Measurements from ENCODE around the gene NOS1AP.

The NOS1AP gene

DNA sequence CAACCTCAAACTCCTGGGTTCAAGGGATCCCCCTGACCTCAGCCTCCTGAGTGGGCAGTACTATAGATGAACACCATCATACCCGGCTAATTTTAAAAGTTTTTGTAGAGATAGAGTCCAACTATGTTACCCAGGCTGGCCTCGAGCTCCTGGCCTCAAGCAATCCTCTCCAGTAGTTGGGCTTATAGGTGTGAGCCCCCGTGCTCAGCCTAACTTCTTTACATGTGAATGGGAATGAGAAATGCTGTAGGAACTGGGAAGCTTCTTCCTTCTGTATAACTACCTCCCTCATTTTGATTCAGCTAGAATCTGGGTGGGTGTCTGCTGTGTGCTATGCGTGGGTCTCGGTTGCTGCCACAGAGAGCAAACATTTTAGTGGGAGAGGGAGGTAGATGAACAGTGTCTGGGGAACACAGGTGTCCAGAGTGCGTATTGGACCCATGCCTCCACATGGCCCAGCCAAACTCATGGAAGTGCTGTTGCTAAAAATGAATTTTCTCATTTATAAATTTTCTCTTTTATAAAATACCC is 150.6 kb downstream of the NOS1AP start:
- DNase-seq (ENCODE audit: low spot score) = no peak

DNA sequence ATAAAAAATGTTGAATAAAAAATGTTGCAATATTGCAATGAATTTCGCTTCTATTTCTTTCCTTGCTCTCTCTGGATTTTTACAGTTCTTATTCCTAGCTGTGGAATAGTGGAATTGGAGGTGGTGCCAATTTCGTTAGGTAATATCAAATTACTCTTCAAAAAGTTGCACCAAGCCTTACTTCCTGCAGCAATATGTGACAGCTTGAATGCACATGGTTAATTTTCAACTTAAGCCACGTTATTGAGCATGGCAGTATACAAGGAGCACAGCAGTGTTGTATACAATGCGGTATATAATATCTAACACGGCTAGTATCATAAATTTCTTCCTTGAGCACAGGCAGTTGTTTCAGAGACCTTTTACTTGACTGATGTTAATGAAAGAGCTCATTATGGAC is 152.5 kb downstream of the NOS1AP start:
- no peak for DNase-seq (ENCODE audit: low spot score)

DNA sequence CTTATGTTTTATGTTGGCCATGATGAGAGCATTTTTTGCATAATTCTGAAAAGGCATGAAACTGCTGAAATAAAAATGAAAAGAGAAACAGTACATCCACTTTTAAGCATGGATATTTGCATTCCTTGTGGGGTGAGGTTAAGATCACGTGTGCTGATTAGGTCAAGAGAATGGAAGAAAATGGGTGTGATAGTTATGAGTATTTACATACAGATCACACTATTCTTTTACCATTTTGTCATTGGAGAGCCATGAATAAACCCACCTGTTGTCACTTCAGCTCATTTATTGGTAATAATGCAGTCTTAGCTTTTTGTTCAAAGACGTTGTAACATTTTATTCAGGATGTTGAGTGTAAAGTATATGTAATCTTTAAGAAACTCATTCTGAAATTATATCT is 153.2 kb downstream of the NOS1AP start:
- no peak for DNase-seq (ENCODE audit: low spot score)

DNA sequence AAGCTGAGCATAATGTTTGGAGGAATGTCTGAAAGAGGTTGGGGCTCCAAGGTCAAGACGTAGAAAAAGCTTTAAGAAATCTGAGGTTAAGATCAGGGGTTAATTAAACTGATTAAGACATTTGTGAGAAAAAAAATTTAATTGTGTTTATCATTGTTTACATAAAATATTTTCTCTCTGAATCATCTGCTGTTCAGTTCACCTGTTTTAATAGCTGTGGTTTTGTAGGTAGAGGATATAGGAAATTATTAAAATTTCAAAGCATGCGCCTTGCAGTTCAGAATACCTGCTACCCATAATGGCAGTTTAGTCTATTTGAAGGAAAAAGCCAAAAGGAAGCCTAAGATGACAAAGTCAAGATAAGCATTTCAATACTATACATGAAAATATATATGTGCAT is 154.0 kb downstream of the NOS1AP start:
- DNase-seq (ENCODE audit: low spot score) = no peak

DNA sequence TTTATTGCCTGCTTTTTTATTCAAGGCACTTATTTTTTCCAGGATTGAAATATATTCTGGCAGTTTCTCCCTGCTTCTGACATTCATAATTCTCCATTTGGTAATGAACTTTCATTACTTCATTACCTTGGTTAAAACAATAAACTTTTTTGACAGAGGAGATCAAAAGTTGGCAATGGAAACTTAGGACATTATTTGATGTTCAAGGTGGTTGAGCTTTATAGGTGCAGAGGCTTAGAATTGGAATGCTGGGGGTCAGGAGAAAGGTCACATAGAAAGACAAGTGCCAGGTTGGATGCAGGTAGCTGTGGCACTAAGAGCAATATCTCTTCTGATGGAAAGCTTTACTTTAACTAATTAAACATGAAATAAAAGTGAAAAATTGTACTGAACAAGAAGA is 154.8 kb downstream of the NOS1AP start:
- no peak for DNase-seq (ENCODE audit: low spot score)

DNA sequence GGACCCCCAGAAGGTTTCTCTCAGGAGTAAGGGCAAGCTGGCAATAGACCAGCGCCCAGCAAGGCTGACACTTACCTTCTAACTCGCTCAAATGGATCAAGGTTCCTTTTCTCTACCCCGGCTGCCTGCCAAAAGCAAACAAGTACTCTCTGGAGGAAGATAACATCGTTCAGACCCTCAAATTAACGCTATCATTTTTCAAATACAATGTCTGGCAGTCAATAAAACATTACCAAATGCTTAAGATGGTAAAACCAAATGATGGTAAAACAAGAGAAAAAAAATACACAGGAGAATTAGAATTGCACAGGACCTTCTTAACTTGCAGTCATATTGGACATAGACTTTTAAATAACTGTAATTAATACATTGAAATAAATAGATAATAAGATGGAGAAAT is 159.1 kb downstream of the NOS1AP start:
- DNase-seq (ENCODE audit: low spot score) = no peak

DNA sequence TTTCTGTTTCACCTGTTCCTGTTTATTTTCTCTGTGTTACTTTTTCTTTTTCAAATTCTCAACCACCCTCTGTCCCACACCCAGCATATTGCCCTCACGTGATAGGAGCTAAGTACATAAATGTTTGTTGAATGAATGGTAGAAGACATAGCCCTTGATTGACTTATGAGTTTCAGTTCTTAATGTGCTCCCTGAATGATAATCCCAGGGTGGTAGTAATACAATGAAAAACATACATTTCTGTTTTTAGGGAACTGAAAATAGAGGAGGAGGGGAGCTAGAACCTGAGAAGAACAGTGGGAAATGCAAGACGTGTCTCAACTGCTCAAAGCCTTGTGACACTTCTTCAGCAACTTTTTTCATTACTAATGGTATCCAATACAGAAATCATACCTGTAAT is 160.1 kb downstream of the NOS1AP start:
- no peak for DNase-seq (ENCODE audit: low spot score)

DNA sequence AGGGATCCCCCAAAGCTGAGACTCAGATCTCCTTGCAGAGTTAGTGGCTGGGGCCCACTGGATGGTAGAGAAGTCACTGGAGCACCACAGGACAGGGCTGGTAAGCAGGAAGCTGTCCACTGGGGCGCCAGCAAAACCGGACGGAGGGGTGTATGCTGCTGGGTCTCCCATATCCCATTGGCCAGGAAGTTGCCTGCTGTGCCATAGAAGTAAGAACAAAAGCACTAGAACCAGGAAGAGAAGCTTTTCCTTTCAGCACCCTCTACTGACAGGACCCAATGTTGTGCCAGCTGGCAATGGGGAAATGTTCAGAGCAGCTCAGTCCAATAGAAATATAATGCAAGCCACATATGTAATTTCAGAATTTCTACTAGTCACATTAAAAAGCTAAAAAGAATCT is 160.6 kb downstream of the NOS1AP start:
- DNase-seq (ENCODE audit: low spot score) = no peak

DNA sequence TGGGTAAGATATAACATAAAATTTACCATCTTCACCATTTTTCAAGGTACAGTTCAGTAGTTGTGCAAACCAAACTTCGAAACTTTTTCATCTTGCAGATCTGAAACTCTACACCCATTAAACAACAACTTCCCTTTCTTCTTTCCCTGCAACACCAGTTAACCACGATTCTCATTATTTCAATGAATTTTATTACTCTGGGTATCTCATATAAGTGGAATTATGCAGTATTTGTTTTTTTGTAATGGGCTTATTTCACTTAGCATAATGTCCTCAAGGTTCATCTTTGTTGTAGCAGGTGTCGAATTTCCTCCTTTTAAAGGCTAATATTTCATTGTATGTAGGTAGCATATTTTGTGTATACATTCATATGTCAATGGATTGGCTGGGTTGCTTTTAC is 161.0 kb downstream of the NOS1AP start:
- DNase-seq (ENCODE audit: low spot score) = no peak

DNA sequence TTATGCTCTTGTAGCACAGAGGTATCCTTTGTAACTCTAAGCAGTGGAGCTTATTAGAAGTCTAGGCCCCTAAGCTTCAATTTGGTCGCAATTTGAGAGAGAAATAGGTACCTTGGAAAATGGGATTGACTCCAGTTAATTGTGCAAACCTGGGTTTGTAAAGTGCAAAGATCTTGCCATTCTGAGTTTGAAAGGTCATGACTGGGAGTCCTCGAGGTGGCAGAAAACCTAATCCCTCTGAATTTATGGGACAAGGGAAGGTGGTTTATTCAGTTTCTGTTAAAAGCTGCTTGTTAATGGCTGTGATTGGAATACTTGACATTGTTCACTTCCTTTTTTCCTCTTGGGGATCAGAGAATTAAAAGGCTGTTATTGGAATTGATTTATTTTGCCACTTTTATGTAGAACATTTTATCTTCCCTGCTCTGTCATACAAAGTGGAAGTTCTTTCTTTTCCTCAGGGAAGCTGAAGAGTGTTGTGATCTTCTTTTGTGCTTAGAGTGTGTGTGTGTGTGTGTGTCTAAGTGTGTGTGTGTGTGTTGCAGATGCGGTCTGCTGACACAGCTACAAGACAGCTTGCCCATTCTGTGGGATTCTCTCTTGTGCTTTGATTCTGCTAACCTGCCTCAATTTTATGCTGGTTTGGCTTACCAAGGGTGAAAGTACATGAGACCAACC is 162.7 kb downstream of the NOS1AP start:
- no peak for DNase-seq (ENCODE audit: low spot score)

DNA sequence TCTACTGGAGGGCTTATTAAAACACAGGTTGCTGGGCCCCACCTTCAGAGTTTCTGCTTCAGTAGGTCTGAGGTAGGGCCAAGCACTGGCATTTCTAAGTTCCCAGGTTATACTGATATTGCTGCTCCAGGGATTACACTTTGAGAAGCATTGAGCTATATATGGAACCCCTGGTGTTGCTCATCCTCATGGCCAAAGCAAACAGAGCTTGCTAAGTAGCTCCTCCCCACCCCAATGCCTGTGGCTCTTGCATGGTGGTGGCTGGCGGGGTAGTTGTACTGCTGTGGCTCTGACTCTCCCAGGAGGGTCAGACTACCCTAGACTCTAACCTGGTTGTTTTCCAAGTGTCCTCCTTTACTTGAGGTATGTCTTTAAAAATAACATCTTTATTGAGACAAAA is 163.6 kb downstream of the NOS1AP start:
- DNase-seq (ENCODE audit: low spot score) = no peak

DNA sequence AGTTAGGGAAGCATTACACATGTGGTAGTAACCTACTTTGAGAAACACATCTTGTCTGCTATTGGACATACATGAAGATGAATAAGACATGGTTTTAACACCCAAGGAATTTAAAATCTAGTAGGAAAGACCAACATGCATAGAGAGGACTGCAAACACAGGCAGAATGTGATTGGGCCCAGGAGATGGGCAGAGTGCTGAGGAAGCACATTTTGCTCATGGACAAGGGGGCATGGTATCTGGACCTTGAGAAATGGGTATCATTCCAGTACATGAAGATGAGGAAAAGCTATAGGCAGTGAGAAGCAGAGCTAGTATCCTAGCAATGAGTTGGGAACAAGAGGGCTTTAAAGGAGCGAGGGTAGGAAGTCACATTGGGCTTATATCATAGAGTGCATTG is 164.4 kb downstream of the NOS1AP start:
- no peak for DNase-seq (ENCODE audit: low spot score)

DNA sequence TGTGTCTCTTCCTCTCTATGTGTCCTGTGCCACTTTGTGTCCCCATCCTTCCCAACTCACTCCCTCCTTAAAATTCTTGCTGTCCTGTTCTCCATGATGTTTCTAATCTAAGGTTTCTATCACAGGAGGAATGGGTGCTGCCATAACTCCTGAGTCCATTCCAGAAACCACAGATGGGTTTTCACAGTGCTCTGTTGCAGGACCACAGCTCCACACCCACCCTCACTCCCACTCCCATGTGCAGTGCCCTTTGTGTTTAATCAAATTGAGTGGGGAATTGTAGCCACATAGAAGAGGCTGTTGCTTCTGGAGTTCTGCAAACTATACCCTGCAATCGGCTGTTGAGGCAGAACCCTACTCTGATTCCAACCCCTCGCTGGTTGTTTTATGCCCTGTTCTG is 165.1 kb downstream of the NOS1AP start:
- no peak for DNase-seq (ENCODE audit: low spot score)

DNA sequence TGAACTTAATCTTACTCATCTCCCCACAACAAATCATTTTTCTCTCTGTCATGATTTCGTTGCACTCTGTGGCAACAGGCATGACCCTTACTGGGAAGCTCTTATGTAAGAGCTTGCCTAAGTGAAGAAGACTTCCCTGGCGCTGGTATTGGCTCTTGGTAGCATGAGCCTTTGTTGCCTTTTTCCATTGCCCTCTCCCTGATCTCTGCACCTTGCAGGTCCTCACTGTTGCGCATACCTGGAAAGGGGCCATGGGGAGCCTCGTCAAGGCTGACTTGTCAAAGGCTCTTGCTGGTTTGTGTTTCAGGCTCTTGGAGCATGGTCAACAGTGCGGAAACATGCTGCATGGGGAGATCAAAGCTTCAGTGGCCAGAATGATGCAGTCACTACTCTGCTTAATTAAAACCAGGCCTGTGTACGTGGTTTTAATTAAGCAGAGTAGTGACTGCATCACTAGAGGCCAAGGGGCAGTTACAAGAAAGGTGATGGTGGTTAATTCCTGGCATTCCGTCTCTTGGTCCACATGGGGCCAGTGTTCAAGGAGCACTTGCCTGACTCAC is 165.8 kb downstream of the NOS1AP start:
- no peak for DNase-seq (ENCODE audit: low spot score)

DNA sequence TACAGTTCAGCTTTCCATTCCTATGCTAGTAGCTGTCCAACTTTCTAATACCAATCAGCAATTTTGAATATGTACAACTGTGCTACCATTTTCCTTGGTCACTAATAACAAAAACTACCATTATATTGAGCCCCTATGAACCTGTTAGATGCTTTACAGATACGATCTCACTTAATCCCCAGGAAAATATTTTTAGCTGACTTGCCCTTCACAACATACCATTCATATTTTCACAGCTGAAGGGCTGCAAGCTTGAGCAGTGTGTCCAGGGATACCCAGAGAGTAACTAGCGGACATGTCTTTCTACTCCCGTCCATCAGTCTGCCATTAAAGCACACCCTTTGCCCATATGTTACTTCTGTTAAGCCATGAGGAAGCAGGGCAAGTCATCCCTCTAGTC is 166.7 kb downstream of the NOS1AP start:
- DNase-seq (ENCODE audit: low spot score) = no peak

DNA sequence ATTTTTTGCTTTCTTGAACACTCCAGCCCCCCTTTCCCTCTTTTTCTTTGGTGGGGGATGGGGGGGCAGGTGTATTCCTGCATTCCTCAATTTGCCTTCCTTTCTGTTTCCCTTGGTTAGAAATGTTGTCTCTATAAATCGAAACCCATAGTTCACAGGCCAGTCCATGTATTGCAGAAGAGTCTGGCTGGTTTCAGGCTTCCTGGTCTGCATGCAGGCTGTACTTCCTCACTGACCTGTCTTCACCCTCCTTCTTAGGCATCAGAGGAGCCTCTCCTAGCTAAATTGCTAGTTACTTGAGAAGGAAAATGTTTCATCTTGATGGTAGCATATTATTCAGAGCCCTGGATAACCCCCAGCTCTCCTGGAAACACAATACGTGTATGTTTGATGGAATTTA is 167.1 kb downstream of the NOS1AP start:
- no peak for DNase-seq (ENCODE audit: low spot score)

DNA sequence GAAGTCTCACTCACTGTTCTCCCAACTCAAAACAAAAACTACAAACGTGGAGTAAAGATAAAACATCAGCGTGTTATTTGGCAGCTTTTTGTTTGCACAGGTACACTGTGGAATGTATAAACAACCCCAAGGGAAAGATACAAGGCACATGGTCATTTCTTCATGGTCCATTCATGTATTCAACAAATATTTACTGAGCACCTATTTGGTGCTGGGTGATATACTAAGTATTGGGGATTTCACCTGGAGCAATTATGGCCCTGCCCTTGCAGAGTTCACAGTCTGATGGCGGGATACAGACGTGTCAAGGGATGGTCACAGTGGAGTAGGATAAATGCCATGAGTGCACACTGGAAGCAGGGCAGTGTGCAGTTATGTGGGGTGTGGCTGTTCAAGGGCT is 171.1 kb downstream of the NOS1AP start:
- no peak for DNase-seq (ENCODE audit: low spot score)

DNA sequence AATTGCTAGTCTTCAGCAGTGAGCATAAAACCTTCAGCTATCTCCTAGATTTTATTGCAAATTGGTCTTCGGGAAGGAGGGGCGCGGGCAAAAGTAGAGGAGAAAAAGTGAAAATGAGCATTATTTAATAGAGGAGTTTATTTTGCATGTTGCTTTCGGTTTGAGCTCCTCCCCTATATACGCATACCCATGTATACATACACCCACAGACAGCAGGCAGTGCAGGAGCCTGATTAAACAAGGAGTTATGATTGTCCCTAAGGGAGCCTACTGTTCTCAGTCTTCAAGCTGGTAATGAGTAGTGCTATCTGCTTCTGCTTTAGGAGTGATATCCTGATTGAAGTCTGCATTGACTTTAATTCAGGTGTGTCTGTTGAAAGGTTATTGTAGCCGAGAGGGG is 173.3 kb downstream of the NOS1AP start:
- DNase-seq (ENCODE audit: low spot score) = no peak

DNA sequence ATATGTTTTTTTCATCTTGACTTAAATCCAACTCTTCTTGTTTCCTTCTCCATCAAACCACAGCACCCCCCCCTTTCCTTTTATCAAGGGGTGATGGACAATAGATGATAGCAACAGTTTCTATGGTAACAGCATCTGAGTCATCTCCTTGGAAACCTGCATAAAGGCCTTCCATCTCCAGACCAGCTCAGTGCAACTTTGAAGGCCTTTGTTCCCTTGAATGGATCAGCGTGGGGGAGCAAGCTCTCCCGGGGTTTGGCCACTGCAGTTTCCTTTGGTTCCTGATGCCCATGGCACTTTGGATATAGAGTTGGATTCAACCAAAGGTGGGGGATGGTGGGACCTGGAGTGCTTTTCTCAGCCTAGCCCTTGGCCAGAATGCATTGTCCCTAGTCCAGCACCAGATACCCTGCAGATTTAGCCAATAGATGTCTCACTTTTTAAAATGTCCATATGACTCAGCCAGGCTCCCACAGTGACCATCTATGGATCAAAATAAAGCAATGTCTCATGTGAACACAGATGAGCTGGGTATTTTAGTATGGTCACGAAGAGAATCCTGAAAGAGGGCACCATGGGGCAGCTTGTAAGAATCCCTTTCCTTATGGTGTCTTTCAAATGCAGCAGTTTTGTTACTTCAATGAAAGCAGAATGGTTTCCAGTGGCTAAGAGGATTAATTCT is 179.5 kb downstream of the NOS1AP start:
- no peak for DNase-seq (ENCODE audit: low spot score)

DNA sequence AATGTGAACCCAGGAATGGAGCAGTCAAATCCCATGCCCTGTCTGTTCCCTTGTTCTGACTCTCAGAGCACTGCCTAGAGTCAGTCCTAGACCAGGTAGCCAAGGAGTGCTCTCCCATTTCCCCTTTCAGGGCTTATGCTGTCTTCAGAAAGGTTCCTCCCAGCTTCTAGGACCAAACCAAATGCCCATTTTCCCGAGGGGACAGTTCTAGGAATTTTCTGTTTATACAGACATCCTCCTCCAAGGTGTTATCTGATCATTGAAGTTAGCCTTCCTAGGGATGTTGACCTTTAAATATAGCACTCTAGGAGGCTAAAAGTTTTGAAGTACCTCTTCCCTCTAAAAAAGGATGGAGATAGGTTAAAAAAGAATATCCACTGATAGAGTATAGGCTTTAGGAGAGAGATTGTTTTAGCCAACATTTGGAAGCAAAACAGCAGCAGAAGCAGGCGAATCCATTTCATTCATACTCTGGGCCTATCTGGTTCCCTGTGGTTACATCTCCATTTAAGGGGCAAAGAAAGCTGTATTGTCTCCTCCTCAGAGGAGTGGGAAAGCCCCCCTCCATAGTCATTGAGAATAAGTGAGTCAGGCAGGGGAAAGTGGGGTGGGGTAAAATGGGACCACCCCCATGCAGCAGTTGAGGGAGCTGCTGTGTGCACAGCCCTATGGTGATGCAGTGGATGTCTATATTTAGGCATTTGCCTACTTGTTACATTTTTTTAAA is 180.7 kb downstream of the NOS1AP start:
- no peak for DNase-seq (ENCODE audit: low spot score)

DNA sequence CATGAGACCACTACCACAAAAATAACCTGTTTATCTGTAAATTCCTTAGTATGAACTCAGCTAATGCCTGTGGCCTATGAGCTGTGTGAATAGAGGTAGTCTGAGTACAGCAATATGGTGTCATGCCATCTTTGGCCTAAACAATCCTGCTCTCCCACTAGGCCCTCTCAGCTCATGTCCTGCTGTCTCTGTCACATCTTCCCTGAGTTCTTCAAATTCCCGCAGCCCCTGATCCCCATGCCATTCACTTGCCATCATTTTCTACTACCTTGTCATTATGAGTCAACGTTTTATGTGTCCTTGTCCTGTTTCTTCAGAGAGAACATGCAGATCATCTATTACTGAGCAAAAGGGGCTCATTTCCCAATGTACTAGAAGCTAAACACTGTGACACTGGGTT is 181.6 kb downstream of the NOS1AP start:
- no peak for DNase-seq (ENCODE audit: low spot score)

DNA sequence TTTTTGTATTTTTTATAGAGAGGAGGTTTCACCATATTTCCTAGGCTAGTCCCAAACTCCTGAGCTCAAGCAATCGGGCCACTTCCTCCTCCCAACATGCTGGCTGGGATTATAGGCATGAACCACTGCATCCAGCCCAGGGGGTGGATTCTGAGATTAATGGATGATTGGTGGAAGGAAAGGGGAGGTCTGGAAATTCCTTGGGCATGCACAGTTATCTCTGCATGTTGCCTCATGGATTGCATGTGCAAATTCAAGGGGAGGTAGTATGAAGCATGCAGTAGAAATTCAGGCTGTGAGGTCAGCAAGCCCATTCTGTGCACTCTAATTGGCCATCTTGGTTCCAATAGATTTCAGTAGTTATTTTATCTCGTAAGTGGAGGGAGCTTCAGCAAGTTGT is 182.7 kb downstream of the NOS1AP start:
- DNase-seq (ENCODE audit: low spot score) = no peak

DNA sequence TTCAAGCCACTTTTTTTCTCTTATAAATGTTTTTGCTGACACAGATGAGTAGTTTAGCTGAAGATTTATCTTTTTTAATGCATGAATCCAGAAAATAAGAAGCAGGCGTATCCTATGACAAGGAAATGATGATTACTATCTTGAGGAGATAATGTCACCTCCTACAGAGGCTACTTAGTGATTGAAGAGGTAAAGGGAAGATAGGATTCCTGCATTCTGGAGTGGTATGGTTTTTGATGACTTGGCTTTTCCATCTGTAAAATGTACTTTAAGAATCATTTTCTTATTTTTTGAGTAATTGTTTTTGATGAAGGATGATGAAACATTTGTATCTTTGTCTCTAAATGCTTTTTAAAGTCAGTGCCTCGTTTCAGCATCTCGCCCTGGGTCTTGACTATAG is 184.3 kb downstream of the NOS1AP start:
- DNase-seq (ENCODE audit: low spot score) = no peak
